NT2/D1 (cell line): Measurements from ENCODE around the gene SLC39A13.

Experiments used
- SUZ12 ChIP-seq: IDR thresholded peaks from 2 replicates; pipeline ENCODE4 v1.6.1; 2011; ENCODE audit not compliant: insufficient read length, insufficient read depth; ENCODE audit errors: extremely low read depth
- YY1 ChIP-seq: IDR thresholded peaks from 2 replicates; pipeline ENCODE4 v1.6.1; 2011; ENCODE audit not compliant: insufficient read length, insufficient read depth
- ZNF274 ChIP-seq: IDR thresholded peaks from 2 replicates; pipeline ENCODE4 v1.6.1; 2011; ENCODE audit warnings: mild to moderate bottlenecking, low read depth, low read length

GRCh38 chr11:47408598-47409439, 429 bp downstream of the SLC39A13 start:
- TF ChIP-seq YY1 = no peak
- TF ChIP-seq ZNF274 = no peak
- no peak for TF ChIP-seq SUZ12
